SIG-M5 treated with dmso at 0.1 percent for 504 hours (cell line): ENCODE results near the gene C2CD4D.
A peak's percentile ranks its signal among the peaks of the same experiment; 100 is the strongest.
"Not testable (repeated sequence)": the region's sequence is repeated elsewhere in the genome, so short reads cannot be mapped to it uniquely, and the experiment has no call there.

Source experiments
- DNase-seq: peaks from one replicate; lab custom pipeline; 2025; ENCODE audit not compliant: unreplicated experiment; lab: John Stamatoyannopoulos, UW

The C2CD4D gene

DNA sequence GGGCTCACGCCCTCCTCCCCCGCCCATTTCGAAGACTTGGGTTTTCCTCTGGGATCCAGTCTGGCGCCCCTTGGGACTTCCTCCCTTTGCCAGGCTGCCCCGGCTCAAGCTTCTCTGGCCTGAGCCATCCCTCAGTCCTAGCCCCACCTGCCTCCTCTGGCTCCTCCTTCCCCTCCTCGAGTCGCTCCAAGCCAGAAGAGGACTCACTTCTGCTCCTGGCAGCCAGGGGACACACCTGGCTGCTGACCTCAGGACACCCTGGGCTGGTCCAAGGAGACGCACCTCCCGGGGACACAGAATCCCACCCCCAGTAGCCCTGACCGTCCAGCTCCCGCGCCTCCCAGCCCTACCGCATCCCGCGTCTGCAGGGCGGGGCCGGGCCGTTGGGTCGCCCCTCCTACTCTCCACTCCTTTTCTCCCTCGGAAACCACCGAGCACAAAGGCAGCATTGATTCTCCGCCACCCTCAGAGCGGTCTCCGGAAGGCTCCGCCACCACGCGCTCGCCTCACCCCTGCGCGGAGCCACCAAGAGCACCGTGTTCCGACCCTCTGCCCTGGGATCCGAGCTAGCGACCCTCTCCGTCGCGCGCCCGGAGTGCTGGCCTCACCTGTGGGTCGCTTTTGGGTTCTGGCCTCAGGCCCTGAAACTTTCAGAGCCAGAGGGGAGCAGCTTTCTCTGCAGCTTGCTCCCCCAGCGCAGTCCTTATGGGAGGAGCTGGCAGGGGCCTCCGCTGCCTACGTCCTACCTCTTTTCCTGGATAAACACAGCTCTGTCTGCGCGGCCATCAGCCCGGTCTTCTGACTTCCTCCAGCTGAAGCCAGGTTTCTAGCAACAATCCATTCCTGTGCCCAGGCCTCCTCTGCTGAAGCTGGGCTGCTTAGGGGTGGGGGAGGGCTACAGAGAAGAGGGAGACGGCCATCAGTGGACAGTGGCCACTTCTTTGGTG, at the start of gene C2CD4D:
C2CD4D (minus strand) TSS at position 364 of the 947 bp plus-strand sequence. CDS start 831 bp downstream, outside the sequence.
- peak; percentile 45 for DNase-seq

DNA sequence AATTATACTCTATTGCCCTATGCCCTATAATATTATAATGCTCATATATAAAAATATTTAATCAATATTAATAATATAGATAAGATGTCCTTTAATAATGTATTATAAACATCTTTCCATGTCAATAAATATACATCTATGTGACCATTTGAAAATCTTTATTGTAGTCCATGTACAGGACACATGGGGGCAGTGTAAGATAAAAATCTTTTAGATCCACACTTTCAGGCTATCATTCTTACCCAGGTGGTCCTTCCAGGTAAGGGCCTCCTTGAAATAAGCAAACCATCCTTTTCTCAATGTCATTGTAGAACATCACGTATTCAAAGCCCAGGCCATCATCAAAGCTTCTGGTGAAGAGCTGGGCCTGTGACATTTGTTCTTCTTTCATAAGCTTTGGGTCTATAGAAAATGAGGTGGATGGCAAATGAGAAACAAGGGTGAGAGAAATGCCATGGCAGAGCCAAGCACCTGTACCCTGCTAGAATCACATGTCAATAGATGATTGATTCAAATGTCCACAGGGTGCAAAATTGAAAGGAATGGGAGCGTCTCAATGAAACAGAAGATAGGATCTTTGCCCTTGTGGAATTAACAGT, 49.5 kb upstream of the C2CD4D start:
- DNase-seq, result peak; percentile 45

DNA sequence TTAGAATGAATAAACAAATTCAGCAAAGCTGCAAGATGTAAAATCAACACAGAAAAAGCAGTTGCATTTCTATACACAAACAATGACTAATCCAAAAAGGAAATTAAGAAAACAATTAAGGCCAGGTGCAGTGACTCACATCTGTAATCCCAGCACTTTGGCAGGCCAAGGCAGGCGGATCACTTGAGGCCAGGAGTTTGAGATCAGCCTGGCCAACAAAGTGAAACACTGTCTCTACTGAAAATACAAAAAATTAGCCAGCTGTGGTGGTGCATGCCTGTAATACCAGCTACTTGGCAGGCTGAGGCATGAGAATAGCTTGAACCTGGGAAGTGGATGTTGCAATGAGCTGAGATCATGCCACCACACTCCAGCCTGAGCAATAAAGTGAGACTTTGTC, 47.4 kb upstream of the C2CD4D start:
- DNase-seq, result no peak

DNA sequence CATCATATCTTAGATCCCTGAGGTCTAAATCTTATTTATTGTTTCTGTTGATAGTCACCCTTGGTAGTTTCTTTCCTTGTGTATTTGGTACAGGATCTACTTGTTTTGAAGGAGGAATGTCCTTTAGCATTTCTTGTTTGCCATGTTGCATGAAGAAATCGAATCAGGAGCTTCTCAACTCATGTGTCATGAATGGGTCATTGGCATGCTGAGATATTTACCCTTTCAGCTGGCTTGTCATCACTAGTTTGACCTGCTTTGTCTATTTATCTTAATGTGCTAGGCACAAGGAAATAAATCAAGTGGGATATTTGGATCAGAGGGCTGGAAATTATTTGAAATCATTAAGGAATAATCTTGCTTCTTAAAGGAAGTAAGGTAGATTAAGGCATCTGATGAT, 45.9 kb upstream of the C2CD4D start:
- DNase-seq, result no peak

DNA sequence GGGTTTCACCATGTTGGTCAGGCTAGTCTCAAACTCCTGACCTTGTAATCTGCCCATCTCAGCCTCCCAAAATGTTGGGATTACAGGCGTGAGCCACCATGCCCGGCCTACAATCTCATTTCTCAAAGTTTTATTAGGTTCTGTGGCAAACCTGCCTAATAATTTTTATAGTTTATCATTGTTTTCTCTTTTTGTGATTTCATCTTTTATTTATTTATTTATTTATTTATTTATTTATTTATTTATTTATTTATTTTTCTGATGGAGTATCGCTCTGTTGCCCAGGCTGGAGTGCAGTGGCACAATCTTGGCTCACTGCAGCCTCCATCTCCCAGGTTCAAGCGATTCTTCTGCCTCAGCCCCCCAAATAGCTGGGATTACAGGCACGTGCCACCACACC, 45.3 kb upstream of the C2CD4D start:
- not testable (repeated sequence) for DNase-seq

DNA sequence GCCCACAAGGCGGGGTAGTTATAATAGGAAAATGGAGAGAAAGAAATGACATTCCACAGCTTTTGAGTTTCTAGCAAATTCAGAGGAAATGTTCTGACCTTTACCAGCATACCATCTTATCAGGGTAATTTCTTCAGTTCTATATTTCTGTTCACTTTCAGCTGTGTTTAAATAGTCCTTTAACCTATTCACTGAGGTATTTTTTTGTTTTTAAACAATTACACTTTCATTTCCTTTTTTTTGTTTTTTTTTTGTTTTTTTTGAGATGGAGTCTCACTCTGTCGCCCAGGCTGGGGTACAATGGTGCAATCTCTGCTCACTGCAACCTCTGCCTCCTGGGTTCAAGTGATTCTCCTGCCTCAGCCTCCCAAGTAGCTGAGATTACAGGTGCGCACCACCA, 44.8 kb upstream of the C2CD4D start:
- DNase-seq, result not testable (repeated sequence)

DNA sequence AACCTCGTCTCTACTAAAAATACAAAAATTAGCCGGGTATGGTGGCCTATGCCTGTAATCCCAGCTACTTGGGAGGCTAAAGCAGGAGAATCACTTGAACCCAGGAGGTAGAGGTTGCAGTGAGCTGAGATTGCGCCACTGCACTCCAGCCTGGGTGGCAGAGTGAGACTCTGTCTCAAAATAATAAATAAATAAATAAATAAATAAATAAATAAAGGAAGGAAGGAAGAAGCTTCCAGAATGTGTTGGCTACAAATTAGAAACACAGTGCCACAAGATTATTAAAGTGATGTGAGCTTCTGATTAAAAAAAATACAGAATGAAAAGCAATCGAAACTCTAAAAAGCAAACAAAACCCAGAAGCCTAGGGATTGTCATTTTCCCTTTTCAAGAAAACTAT, 44.3 kb upstream of the C2CD4D start:
- not testable (repeated sequence) for DNase-seq

DNA sequence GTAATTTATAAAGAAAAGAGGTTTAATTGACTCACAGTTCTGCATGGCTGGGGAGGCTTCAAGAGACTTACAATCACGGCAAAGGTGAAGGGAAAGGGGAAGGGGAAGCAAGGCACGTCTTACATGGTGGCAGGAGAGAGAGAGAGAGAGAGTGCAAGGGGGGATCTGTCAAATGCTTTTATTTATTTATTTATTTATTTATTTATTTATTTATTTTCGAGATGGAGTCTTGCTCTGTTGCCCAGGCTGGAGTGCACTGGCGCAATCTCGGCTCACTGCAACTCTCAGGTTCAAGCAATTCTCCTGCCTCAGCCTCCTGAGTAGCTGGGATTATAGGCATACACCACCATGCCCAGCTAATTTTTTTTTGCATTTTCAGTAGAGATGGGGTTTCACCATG, 43.3 kb upstream of the C2CD4D start:
- DNase-seq, result not testable (repeated sequence)

DNA sequence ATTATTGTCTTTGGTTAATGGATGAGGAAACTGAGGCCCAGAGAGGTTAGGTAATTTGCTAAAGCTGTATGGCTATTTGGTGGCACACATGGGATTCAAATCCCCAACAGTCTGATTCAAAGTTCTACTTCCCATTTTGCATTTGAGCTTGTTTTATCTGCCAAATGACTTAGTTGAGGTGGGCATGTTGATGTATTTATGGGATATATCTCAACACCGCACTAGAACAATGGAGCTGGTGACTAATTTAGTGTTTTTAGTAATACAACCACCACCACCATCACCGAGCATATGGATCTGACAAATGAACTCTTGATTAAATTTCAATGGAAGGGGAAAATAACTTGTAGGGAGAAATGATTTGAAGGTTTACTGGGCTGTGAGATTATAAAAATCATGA, 42.8 kb upstream of the C2CD4D start:
- DNase-seq, result no peak

DNA sequence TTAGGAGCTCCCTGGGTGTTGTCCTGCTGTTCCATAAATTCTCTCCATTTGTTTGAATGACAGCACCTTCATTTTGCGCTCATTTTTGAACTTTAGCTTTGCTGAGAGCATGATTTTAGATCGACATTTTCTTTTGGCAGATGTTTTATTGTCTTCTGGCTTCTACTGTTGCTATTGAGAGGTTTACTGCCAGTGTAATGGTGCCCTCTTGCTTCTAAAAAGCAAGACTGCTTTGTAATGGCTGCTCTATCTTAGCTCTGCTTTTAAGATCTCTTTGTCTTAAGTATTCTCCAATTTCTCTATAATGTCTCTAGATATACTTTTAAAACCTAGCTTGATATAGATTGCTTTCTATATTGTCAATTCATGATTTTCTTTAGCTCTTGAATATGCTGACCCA, 41.9 kb upstream of the C2CD4D start:
- DNase-seq, result peak; percentile 52

DNA sequence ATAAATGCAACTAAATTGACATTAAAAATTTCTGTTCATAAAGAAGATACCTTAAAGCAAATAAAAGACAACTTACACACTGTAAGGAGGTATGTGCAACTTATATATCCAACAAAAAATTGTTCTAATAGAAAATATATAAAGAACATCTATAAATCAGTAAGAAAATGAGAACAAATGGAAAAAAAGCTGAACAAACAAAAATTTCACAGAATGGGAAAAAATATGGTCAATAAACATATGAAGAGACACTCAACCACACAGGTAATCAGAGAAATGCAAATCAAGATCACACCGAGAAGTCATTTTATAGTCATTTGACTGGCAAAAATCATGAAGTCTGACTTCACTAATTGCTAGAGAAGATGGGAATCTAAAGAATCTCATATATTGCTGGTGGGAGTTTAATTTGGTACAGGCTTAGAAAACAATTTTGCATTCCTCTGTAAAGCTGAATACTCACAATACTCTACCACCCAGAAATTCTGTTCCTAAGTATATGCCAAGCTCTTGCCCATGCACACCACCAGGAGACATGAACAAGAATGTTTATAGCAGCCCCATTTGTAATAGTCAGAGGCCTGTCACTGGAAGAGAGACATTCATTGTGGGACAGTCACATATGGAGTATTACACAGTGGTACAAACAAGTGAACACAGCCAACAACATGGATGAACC, 35.9 kb upstream of the C2CD4D start:
- no peak for DNase-seq

DNA sequence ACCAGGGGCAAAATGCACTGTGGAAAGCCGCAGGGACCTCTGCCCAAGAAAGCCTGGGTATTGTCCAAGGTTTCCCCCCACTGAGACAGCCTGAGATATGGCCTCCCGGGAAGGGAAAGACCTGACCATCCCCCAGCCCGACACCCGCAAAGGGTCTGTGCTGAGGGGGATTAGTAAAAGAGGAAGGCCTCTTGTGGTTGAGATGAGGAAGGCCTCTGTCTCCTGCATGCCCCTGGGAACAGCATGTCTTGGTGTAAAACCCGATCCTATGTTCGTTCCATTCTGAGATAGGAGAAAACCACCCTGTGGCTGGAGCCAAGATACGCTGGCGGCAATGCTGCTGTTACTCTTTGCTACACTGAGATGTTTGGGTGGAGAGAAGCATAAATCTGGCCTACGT, 33.2 kb upstream of the C2CD4D start:
- DNase-seq, result not testable (repeated sequence)

DNA sequence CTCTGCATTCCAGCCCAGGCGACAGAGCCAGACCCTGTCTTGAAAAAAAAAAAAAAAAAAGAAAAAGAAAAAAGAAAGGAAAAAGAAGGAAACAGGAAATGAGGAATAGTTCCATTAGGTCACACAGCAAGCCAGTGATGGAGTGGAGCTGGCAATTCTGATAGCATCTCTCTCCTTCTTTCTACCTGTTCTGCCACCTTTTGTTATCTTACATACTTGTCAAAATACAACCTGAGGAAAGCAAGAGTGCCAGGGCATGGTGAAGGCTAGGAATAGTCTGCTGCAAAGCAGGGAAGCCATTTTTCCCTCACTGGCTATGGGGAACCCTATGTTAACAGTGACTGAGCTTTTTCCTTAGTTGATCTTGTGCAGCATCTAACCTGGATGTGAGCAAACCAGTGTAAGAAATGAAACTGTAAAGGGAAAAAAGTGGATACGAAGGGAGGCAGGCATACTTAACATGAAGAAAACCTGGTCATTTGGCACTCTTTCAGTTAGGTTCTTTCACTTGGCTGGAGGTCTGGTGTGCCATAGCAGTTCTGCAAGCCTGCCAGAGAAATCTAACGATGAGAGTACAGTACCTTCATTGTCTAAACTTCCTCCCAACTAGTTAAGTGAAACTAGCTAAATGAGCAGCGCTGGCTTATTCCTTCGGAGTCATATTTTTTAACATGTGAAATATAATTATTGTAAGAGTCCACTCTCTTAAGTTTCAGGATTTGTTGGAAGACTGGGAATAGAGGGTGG, 31.8 kb upstream of the C2CD4D start:
- no peak for DNase-seq

DNA sequence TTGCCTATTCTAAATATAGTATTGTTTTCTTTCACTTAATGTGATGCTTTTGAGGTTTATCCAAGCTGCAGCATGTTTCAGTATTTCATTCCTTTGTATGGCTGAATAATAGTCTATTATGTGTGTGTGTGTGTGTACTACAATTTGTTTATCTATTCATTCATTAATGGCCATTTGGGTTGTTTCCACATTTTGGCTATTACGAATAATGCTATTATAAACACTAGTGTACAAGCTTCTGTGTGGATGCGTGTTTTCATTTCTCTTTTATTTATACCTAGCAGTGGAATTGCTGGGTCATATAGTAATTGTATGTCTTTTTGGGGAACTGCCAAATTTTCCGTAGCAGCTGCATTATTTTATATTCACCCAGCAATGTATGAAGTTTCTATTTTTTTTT, 28.9 kb upstream of the C2CD4D start:
- DNase-seq, result no peak

DNA sequence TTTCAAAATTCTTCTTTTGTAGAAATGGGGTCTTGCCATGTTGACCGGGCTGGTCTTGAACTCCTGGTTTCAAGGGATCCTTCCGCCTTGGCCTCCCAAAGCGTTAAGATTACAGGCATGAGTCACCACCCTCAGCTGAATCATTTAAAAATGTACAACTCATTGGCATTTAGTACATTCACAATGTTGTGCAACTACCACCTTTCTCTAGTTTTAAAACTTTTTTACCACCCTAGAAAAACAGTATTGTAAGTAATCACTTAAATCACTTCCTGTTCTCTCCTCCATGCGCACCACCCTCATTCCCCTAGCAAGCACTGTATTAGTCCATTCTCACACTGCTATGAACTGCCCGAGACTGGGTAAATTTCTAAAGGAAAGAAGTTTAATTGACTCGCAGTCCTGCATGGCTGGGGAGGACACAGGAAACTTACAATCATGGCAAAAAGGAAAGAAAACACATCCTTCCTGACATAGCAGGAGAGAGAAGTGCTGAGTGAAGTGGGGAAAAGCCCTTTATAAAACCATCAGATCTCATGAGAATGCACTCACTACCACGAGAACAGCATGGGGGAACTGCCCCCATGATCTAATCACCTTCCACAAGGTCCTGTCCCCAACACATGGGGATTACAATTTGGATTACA, 28.3 kb upstream of the C2CD4D start:
- peak; percentile 89 for DNase-seq

DNA sequence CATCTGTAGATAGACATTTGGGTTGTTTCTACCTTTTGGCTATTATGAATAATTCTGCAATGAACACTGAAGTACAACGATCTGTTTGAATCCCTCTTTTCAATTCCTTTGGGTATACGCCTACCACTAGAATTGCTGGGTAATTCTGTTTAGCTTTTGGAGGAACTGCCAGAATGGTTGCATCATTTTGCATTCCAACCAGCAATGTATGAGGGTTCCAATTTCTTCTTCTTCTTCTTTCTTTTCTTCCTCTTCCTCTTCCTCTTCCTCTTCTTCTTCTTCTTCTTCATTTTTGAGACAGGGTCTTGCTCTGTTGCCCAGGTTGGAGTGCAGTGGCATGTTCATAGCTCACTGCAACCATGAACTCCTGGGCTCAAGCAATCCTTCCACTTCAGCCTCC, 27.7 kb upstream of the C2CD4D start:
- DNase-seq, result peak; percentile 33

DNA sequence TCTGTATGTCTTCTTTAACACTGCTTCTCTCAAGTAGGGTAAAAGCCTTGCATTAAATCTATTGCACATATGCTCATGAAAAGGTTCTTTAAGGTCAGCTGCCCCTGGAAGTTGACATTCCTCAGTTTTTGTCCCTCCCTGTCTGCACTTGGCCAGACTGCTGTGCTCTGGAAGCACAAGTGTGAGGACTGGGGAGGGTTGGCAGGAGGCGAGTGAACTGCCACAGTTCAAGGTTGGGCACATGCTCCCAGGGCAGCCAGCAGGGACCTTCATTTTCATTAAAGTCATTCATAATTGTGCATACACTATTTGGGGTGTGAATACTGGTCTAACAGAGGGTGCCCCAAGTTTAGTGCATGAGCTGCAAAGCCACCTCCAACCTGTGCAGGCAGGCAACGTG, 24.8 kb upstream of the C2CD4D start:
- no peak for DNase-seq

DNA sequence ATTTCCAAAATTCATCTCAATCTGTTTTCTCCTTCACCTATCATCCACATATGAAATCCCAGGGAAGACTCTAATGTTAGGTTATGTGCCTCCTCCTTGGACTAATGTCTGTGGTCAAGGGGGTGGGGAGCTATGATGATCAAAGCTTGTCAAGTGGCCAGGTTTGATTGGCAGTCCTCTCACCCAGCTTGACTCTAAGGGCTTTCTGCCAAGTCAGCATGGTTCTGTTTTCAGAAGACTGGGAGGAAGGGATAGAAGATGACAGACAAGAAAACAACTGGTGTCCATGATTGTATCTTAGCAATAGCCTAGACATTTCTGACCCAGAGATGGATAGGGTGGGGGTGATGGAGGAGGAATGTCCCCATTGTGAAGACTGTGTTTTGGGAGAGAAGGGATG, 23.0 kb upstream of the C2CD4D start:
- DNase-seq, result no peak

DNA sequence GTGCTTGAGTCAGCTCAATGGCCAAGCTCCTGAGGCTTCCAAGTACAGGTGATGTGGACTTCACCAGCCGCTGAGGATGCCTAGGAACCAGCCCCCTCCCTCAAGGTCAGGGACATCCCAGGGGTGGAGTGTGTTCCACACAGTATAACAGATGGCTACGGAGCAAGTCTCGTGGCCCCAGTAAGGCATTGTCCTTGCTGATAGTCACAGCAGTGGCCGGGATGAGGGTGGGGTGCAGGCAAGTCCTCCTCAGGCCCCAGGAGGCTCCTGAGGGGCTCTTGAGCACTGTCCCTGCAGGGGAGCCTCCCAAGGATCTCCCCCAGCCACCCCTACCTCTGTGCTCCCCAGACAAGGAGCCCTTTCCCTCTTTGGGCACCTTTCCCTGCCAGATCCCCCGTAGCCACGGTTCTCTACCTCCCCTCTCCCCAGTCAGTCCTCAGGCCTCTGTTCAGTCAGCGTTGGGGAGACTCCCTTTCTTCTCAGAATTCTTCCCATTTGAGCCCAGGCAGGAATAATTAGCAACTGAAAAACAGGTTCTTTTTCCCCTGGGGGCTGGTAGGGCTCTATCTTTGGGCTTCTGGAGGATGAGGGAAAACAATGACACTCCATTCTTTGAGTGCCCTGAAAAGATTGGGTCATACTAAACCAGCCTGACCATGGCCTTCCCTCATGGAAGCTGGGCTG, 21.0 kb upstream of the C2CD4D start:
- no peak for DNase-seq

DNA sequence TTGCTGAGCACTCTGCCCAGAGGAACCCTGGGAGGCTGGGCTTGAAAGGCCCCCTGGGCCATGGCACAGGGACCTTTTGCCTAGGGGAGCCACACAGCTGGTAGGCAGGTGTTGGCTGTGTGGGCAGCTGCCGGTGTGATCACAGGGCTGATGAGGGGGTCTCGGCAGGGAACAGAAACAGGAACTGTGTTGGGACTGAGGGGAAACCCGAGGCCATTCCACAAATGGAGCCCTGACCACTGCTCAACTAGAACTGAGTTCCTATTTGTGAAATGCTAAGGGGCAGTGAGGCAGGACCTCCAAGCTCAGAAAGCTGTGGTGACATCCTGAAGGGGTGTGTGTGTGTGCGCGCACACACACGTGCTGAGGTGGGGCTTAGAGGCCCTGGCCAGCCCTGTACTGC, 20.3 kb upstream of the C2CD4D start:
- DNase-seq, result no peak
